Smooth muscle cell (in vitro differentiated cells): ENCODE data around the gene PDZK1IP1. TPM values are rescaled to one million over a fixed set of nuclear protein-coding genes. Genes with fewer than 3 reads are reported as not detected.
"Not testable (repeated sequence)": the region's sequence is repeated elsewhere in the genome, so short reads cannot be mapped to it uniquely, and the experiment has no call there.

Experiments
- DNase-seq: peaks from one replicate; lab custom pipeline; 2025; ENCODE audit not compliant: unreplicated experiment; lab: John Stamatoyannopoulos, UW
- H2AFZ ChIP-seq: fragments of 200-600 bp; sonication (generic); 2 replicates; pipeline ENCODE4 v1.6.0; 2016; ENCODE audit warnings: antibody characterized with exemption, low read depth, mild to moderate bottlenecking
- H3F3A ChIP-seq: fragments of 200-600 bp; sonication (generic); 2 replicates; pipeline ENCODE4 v1.6.0; 2017; ENCODE audit warnings: antibody characterized with exemption, low read depth
- H3K27ac ChIP-seq: fragments of 200-600 bp; sonication (generic); 2 replicates; pipeline ENCODE4 v1.5.1; 2016; ENCODE audit warnings: low read depth, mild to moderate bottlenecking
- H3K27me3 ChIP-seq: fragments of 200-600 bp; sonication (generic); 2 replicates; pipeline ENCODE4 v1.6.1; 2016; ENCODE audit warnings: low read depth, mild to moderate bottlenecking
- H3K36me3 ChIP-seq: fragments of 200-600 bp; sonication (generic); 2 replicates; pipeline ENCODE4 v1.5.1; 2016; ENCODE audit warnings: low read depth
- H3K4me1 ChIP-seq: fragments of 200-600 bp; sonication (generic); 2 replicates; pipeline ENCODE4 v1.5.1; 2016; ENCODE audit warnings: low read depth
- H3K4me2 ChIP-seq: fragments of 200-600 bp; sonication (generic); 2 replicates; pipeline ENCODE4 v1.6.0; 2016; ENCODE audit warnings: mild to moderate bottlenecking
- H3K4me3 ChIP-seq: fragments of 200-600 bp; sonication (generic); 2 replicates; pipeline ENCODE4 v1.5.1; 2016; ENCODE audit warnings: mild to moderate bottlenecking
- H3K79me2 ChIP-seq: fragments of 200-600 bp; sonication (generic); 2 replicates; pipeline ENCODE4 v1.6.0; 2016; ENCODE audit warnings: low read depth, mild to moderate bottlenecking
- H3K9ac ChIP-seq: fragments of 200-600 bp; sonication (generic); 2 replicates; pipeline ENCODE4 v1.6.0; 2016; ENCODE audit warnings: low read depth
- H3K9me3 ChIP-seq: fragments of 200-600 bp; sonication (generic); replicated peaks from 2 replicates; pipeline ENCODE4 v1.5.1; 2016; ENCODE audit warnings: low read depth
- H4K20me1 ChIP-seq: fragments of 200-600 bp; sonication (generic); 2 replicates; pipeline ENCODE4 v1.6.0; 2016; ENCODE audit warnings: low read depth
- WGBS: methylation state at CpG from one replicate; pipeline ENCODE4 v1.1.7; 2016; ENCODE audit warnings: low lambda C conversion rate; 5-methylcytosine and 5-hydroxymethylcytosine counted together
- polyA plus RNA-seq: library from polyadenylated mRNA; unstranded; fragments of >200 nt; fragmentation: Nextera tagmentation; extraction: Ambion mirVana; gene quantifications from 2 replicates; pipeline ENCODE4 v1.2.1, GENCODE V29; 2016
- total RNA-seq: library from RNA; depleted of rRNA; stranded (reverse); fragments of >200 nt; gene quantifications from 2 replicates; pipeline ENCODE4 v1.2.3, GENCODE V29; 2014
- TF ChIP-seq, protein P1 (sequence below): fragments of 200-600 bp; sonication (generic); IDR thresholded peaks from 2 replicates; pipeline ENCODE4 v1.5.1; 2017; ENCODE audit warnings: borderline replicate concordance, mild to moderate bottlenecking, antibody characterized with exemption; ENCODE audit not compliant: insufficient read depth, poor library complexity, severe bottlenecking

Gene PDZK1IP1
- total and polyA plus RNA-seq, 2 experiments from 2014 or later, result not detected

DNA sequence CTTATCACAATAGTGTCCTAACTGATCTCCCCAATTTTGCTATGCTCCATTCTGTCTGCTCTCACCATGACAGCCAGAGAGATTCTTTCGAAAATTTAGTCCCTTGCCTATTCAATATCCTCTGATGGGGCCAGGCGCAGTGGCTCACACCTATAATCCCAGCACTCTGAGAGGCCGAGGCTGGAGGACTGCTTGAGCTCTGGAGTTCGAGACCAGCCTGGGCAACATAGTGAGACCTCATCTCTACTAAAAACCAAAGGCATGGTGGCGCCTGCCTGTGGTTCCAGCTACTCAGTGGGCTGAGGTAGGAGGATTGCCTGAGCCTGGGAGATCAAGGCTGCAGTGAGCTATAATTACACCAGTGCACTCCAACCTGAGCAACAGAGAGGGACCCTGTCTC, 16.1 kb upstream of the PDZK1IP1 start:
- Histone ChIP-seq H2AFZ (no peak overlapping the region), H3K4me2 (no peak overlapping the region), H3K9me3 (peaks cover 4% of the 10 kb centered on the region), H3K27ac (no peak overlapping the region), H3K36me3 (no peaks in the 10 kb centered on the region), H3K4me1 (no peaks in the 10 kb centered on the region), H3F3A (no peaks in the 10 kb centered on the region), H3K27me3 (peaks cover 54% of the 10 kb centered on the region), H3K4me3 (no peak overlapping the region), H3K9ac (no peak overlapping the region), H3K79me2 (no peaks in the 10 kb centered on the region), H4K20me1 (no peaks in the 10 kb centered on the region)
- WGBS, result 90% methylated on average over 5 of the region's 5 CpGs
- TF ChIP-seq, protein P1, sequence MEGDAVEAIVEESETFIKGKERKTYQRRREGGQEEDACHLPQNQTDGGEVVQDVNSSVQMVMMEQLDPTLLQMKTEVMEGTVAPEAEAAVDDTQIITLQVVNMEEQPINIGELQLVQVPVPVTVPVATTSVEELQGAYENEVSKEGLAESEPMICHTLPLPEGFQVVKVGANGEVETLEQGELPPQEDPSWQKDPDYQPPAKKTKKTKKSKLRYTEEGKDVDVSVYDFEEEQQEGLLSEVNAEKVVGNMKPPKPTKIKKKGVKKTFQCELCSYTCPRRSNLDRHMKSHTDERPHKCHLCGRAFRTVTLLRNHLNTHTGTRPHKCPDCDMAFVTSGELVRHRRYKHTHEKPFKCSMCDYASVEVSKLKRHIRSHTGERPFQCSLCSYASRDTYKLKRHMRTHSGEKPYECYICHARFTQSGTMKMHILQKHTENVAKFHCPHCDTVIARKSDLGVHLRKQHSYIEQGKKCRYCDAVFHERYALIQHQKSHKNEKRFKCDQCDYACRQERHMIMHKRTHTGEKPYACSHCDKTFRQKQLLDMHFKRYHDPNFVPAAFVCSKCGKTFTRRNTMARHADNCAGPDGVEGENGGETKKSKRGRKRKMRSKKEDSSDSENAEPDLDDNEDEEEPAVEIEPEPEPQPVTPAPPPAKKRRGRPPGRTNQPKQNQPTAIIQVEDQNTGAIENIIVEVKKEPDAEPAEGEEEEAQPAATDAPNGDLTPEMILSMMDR, result no peak
- DNase-seq, result no peak

DNA sequence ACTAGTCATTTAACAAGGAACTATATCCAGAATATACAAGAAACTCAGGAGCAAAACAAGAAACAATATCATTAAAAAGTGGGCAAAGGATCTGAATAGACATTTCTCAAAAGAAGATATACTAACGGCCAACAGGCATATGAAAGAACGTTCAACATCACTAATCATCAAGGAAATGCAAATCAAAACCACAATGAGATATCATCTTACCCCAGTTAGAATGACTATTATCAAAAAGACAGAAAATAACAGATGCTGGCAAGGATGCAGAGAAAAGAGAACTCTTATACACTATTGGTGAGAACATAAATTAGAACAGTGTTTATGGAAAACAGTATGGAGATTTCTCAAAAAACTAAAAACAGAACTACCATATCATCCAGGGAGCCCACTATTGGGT, 13.7 kb upstream of the PDZK1IP1 start:
- peaks cover 50% of the 10 kb centered on the region for H3K27me3 ChIP-seq
- not testable (repeated sequence) for H2AFZ ChIP-seq, H3K9ac ChIP-seq, H3K4me3 ChIP-seq, DNase-seq, H4K20me1 ChIP-seq, H3K36me3 ChIP-seq, H3K9me3 ChIP-seq, H3F3A ChIP-seq, H3K79me2 ChIP-seq, H3K27ac ChIP-seq, H3K4me1 ChIP-seq, H3K4me2 ChIP-seq
- WGBS, result 80% methylated on average over 2 of the region's 2 CpGs

DNA sequence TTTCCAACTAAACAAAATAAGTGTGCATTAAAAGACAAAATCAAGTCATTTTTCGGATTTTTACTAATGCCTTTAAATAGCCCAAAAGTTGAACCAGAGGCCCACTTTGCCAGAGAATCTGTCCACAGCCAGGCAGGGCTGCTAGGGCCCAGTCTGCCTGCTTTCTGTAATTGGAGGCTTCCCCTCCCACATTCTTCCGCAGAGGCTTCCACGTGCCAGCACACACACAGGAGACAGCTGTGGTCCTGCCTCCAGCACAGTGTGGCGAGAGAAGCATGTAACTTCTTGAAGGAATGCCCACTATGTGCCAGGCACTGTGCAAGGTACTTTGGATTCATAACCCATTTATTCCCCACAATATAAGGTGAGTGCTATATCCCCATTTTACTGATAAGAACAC, 11.3 kb upstream of the PDZK1IP1 start:
- peaks cover 4% of the 10 kb centered on the region for H3K9me3 ChIP-seq
- no peak for DNase-seq
- H3K79me2 ChIP-seq, result no peaks in the 10 kb centered on the region
- H3K9ac ChIP-seq, result no peak overlapping the region
- no peak overlapping the region for H3K27ac ChIP-seq
- H4K20me1 ChIP-seq, result no peaks in the 10 kb centered on the region
- no peaks in the 10 kb centered on the region for H3K36me3 ChIP-seq
- H3K27me3 ChIP-seq, result peaks cover 47% of the 10 kb centered on the region
- no peak overlapping the region for H3K4me2 ChIP-seq
- TF ChIP-seq, protein P1, result no peak
- no peak overlapping the region for H2AFZ ChIP-seq
- no peaks in the 10 kb centered on the region for H3F3A ChIP-seq
- no peak overlapping the region for H3K4me3 ChIP-seq
- H3K4me1 ChIP-seq, result no peaks in the 10 kb centered on the region
- 10% methylated on average over 4 of the region's 4 CpGs for WGBS

DNA sequence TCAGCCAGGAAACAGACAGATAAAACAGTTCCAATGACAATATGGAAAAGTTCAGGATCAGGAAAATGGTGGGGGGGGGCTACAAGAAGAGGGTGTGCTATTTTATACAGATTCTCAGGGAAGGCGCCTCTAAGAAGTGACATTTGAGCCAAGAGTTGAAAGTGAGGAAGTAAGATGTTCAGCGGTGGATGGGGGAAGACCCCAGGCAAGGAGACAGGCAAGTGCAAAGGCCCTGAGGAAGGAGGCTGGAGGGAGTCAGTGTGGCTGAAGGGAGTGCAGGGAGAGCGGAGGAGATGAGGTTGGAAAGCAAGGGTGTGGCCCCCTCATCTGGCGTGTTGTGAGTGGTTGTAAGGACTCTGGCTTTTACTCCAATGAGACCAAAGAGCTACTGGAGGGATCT, 8.4 kb upstream of the PDZK1IP1 start:
- Histone ChIP-seq H3K36me3 (no peaks in the 10 kb centered on the region), H3F3A (no peaks in the 10 kb centered on the region), H4K20me1 (no peaks in the 10 kb centered on the region), H3K4me1 (no peaks in the 10 kb centered on the region), H3K4me2 (no peak overlapping the region), H3K27me3 (peaks cover 39% of the 10 kb centered on the region), H2AFZ (no peak overlapping the region), H3K79me2 (no peaks in the 10 kb centered on the region), H3K9me3 (peaks cover 4% of the 10 kb centered on the region), H3K9ac (no peak overlapping the region), H3K27ac (no peak overlapping the region), H3K4me3 (no peak overlapping the region)
- WGBS, result 88% methylated on average over 4 of the region's 4 CpGs
- TF ChIP-seq, protein P1, result no peak
- no peak for DNase-seq
